ENCODE data around the gene ATP10A. TPM values are rescaled to one million over a fixed set of nuclear protein-coding genes. Genes with fewer than 3 reads are reported as not detected.

ATP10A gene
- total and polyA plus RNA-seq, 2 donors from 2014 or later: 4.0 to 6.8 TPM

DNA sequence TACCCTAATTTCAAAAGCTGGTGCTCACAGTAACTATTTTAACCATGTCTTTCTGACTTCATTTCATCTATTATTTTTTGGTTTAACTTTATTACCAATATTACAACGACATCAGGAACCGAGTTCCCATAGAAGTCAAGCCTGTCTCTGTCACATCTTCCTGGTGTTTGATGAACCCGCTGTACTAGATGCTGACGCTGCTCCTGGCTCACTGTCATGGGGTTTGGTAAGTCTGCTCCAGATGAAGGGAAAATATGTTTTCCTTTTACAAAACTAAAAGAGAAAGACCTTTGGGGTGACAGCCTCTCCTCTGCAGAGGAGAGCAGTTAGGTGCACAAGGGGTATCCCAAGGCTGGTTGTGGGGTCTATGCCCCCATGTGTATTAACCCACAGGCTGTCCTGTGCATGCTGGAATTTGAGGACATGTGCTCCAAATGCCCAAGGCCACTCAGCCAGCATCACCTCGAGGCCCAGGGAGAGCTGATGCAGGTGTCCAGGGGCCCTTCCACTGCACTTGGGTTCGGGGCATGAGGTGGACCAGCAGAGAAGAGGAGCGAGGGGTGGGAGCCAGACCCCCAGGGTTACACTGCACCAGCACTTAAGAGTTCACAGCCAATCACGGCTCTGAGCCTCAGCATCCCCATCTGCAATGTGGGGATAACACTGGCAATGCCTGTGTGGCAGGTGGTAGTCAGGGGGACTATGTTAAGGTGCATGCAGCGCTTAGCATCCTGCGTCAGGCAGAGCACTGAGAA, 62.2 kb downstream of the ATP10A start:
- intact Hi-C loops (cut with DNase I): no loop called here
- Histone ChIP-seq H3K9me3 (ENCODE audit: control insufficient read depth in 2 of 3, insufficient read depth in 1 of 3, low read length in 3 of 3) (no peaks in the 10 kb centered on the region), H3K4me1 (ENCODE audit: control insufficient read depth in 2 of 3, insufficient read depth in 2 of 3, low read depth in 1 of 3, low read length in 3 of 3) (peaks cover 0 to 2% (median 0%) of the 10 kb centered on the region in 3 donors), H3K36me3 (ENCODE audit: control insufficient read depth in 2 of 3, insufficient read depth in 3 of 3, low read length in 3 of 3) (no peaks in the 10 kb centered on the region), H3K9ac (ENCODE audit: low read length in 3 of 3) (no peak overlapping the region), H3K4me3 (ENCODE audit: low read length in 3 of 3) (no peak overlapping the region), H3K27me3 (ENCODE audit: control insufficient read depth, insufficient read depth, low read length) (no peaks in the 10 kb centered on the region), H3K27ac (ENCODE audit: low read depth in 2 of 2, low read length in 2 of 2) (no peak overlapping the region)
- TF ChIP-seq CTCF (IDR thresholded peaks at IDR 0.05; ENCODE audit: borderline replicate concordance, extremely low read depth, insufficient read depth): no peak
- FAIRE-seq (no peak), DNase-seq (peak in 1 of 5 donors; percentile 34)

DNA sequence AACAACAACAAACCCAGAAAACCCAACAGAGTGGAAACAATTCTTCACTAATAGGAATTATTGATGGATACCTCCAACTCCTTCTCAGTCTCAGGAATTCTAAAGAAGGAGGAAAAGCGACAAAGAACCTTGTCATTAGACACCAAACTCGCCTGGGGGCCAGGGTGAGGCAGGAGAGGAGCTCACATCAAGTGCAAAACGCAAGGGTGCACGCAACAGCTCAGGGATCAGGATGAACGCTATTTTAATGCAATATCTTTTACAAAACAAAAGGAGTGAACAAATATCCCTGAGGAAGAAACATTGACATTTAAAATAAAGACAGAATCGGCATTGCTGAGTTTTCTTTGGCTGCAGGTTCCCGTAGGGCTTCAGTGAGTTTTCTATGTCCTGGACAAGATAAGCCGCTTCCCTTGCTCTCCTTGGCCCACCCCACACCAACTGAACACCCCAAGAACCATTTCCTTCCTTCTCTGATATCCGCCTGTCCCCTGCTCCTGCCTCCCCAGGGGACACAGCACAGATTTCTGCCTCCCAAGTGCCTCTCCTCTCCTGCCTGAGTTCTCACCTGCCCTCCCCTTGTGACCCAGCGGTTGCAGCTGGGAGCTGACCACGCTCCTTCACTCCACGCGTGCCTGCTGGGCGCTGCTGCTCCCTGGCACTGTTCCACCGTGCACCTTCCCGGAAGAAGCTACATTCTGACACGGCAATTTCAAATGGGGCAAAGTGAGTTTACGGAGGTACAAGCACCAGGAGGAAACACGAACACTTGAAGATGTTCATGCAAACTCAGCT, 63.0 kb downstream of the ATP10A start:
- Histone ChIP-seq H3K9me3 (ENCODE audit: control insufficient read depth in 2 of 3, insufficient read depth in 1 of 3, low read length in 3 of 3) (no peaks in the 10 kb centered on the region), H3K27ac (ENCODE audit: low read depth in 2 of 2, low read length in 2 of 2) (no peak overlapping the region), H3K9ac (ENCODE audit: low read length in 3 of 3) (no peak overlapping the region), H3K27me3 (ENCODE audit: control insufficient read depth, insufficient read depth, low read length) (no peaks in the 10 kb centered on the region), H3K4me1 (ENCODE audit: control insufficient read depth in 2 of 3, insufficient read depth in 2 of 3, low read depth in 1 of 3, low read length in 3 of 3) (peaks cover 0 to 2% (median 0%) of the 10 kb centered on the region in 3 donors), H3K4me3 (ENCODE audit: low read length in 3 of 3) (no peak overlapping the region), H3K36me3 (ENCODE audit: control insufficient read depth in 2 of 3, insufficient read depth in 3 of 3, low read length in 3 of 3) (no peaks in the 10 kb centered on the region)
- TF ChIP-seq CTCF (IDR thresholded peaks at IDR 0.05; ENCODE audit: borderline replicate concordance, extremely low read depth, insufficient read depth): no peak
- FAIRE-seq (no peak), DNase-seq (peak in 1 of 5 donors; percentile 50)
- intact Hi-C loops (cut with DNase I): no loop called here

DNA sequence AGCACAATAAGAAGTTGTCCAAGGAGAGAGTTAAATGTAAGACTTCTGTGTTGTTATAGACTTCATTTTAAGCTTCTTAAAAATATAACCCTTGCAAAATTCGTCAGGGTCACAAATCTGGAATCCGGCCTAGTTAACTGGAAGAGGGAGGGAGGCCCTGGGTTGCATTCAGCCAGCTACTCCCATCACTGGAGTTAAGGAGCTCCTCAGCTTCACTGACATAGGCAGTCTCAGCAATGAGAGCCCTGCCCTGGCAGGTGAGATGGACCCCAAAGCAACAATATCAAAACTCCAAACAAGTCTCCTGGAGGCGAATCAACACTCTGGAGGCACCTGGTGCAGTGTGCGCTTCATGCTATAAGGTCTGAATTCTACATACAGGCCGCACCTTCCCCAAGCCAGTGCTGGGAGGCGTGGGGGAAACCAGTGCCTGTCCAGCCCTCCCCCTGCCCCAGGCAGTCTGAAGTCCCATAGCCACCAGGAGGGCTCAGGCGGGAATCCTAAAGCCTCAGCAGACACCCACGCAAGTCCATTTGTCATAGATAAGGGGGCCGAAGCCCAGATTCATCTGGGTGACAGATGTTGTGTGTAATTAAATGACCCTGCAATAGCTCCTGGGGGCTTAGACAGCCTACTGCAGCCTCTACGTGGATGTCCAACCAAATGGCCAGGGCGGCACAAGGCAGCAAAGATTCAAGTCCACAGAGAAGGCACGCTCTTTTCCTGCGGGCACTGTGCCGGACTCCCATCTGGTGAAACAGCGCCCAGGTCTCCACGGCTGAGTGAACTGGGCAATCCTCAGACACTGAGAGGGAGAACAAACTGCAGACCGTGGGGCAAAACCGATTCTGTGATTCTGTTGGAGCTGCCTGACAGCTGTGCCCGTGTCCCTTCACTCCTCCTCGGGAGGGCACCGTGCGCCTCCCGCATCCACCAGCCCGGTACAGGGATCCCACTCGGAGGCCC, 64.9 kb downstream of the ATP10A start:
- Histone ChIP-seq H3K4me3 (ENCODE audit: low read length in 3 of 3) (no peak overlapping the region), H3K27me3 (ENCODE audit: control insufficient read depth, insufficient read depth, low read length) (no peaks in the 10 kb centered on the region), H3K9ac (ENCODE audit: low read length in 3 of 3) (no peak overlapping the region), H3K27ac (ENCODE audit: low read depth in 2 of 2, low read length in 2 of 2) (no peak overlapping the region), H3K9me3 (ENCODE audit: control insufficient read depth in 2 of 3, insufficient read depth in 1 of 3, low read length in 3 of 3) (no peaks in the 10 kb centered on the region), H3K36me3 (ENCODE audit: control insufficient read depth in 2 of 3, insufficient read depth in 3 of 3, low read length in 3 of 3) (no peaks in the 10 kb centered on the region), H3K4me1 (ENCODE audit: control insufficient read depth in 2 of 3, insufficient read depth in 2 of 3, low read depth in 1 of 3, low read length in 3 of 3) (peaks cover 0 to 2% (median 0%) of the 10 kb centered on the region in 3 donors)
- peak in 4 of 5 donors; percentile 31 to 60 (median 42) for DNase-seq
- no peak for TF ChIP-seq CTCF (IDR thresholded peaks at IDR 0.05; ENCODE audit: borderline replicate concordance, extremely low read depth, insufficient read depth)
- intact Hi-C loops (cut with DNase I): no loop called here
- no peak for FAIRE-seq
